C4-2B (cell line): ENCODE measurements around the gene CENPP.

Experiments
- CTCF ChIP-seq: fragments of 450-650 bp; conservative IDR thresholded peaks from 2 replicates; pipeline ENCODE4 v1.5.1; 2017; ENCODE audit warnings: mild to moderate bottlenecking
- ZFX ChIP-seq: fragments of 450-650 bp; IDR thresholded peaks from 2 replicates; pipeline ENCODE4 v1.6.1; 2017

GRCh38 chr9:92467511-92467910, 141.8 kb downstream of the CENPP start:
- TF ChIP-seq CTCF (no peak), ZFX (no peak)
